Adipocyte (in vitro differentiated cells): ENCODE measurements around the gene TRAPPC13.
"Not testable (repeated sequence)": the region's sequence is repeated elsewhere in the genome, so short reads cannot be mapped to it uniquely, and the experiment has no call there.

ENCODE experiments used
- DNase-seq: peaks from one replicate; pipeline ENCODE4 v3.0.0-alpha.2; 2015; ENCODE audit warnings: low read depth
- H3K27me3 ChIP-seq: replicated peaks from 2 replicates; pipeline ENCODE4 v1.7.0; 2013; ENCODE audit warnings: mild to moderate bottlenecking, low read length, moderate library complexity; ENCODE audit not compliant: control insufficient read depth, insufficient read depth
- H3K36me3 ChIP-seq: 2 replicates; pipeline ENCODE4 v1.7.0; 2013; ENCODE audit warnings: low read length, mild to moderate bottlenecking, moderate library complexity; ENCODE audit not compliant: control insufficient read depth, insufficient read depth, severe bottlenecking
- H3K4me1 ChIP-seq: 2 replicates; pipeline ENCODE4 v1.7.0; 2013; ENCODE audit warnings: mild to moderate bottlenecking, low read length, moderate library complexity; ENCODE audit not compliant: control insufficient read depth, insufficient read depth
- H3K4me3 ChIP-seq: 2 replicates; pipeline ENCODE4 v1.7.0; 2013; ENCODE audit warnings: mild to moderate bottlenecking, low read length, moderate library complexity
- H3K9ac ChIP-seq: 2 replicates; pipeline ENCODE4 v1.7.0; 2013; ENCODE audit warnings: mild to moderate bottlenecking, low read length, moderate library complexity
- H3K9me3 ChIP-seq: 2 replicates; pipeline ENCODE4 v1.7.0; 2013; ENCODE audit warnings: mild to moderate bottlenecking, low read length, moderate library complexity; ENCODE audit not compliant: control insufficient read depth

Gene TRAPPC13, protein sequence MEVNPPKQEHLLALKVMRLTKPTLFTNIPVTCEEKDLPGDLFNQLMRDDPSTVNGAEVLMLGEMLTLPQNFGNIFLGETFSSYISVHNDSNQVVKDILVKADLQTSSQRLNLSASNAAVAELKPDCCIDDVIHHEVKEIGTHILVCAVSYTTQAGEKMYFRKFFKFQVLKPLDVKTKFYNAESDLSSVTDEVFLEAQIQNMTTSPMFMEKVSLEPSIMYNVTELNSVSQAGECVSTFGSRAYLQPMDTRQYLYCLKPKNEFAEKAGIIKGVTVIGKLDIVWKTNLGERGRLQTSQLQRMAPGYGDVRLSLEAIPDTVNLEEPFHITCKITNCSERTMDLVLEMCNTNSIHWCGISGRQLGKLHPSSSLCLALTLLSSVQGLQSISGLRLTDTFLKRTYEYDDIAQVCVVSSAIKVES

GRCh38 chr5:65624571-65625555 is at the start of gene TRAPPC13, which contains the start of gene SHLD3:
Gene TRAPPC13 (plus strand): TSS chr5:65625027. CDS start chr5:65625061, 34 bp downstream.
Gene SHLD3 (plus strand): TSS chr5:65625027. CDS start chr5:65629588, 4,561 bp downstream.
- H3K9me3 ChIP-seq: no peaks in the 10 kb centered on the region
- DNase-seq: peak; percentile 94
- H3K36me3 ChIP-seq: peaks cover 9% of the 10 kb centered on the region
- H3K4me1 ChIP-seq: peaks cover 26% of the 10 kb centered on the region
- H3K9ac ChIP-seq: peak within 1 kb of the TSS; percentile 93
- peak within 1 kb of the TSS; percentile 97 for H3K4me3 ChIP-seq
- no peaks in the 10 kb centered on the region for H3K27me3 ChIP-seq

DNA sequence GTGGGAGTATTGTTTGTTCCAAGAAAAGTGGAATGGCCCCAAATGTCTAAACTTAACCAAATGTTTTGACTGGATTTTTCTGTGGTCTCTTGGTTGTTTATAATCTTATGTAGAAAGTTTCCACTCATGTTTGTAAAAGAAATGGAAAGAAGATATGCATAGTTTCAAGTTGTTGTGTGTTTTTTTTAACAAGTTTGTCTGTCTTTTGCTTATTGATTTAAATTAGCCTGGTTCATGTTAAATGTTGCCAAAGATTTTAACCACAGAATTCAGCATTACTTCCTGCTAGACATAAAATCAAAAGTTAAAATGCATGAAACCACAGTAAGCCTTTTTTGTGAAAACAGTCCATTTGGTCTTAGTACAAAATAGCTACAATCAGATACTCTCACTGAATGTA is 47.7 kb upstream of the TRAPPC13 start:
- peak; percentile 70 for DNase-seq
- Histone ChIP-seq H3K27me3 (no peaks in the 10 kb centered on the region), H3K36me3 (peaks cover 53% of the 10 kb centered on the region), H3K4me3 (no peak overlapping the region), H3K4me1 (no peaks in the 10 kb centered on the region), H3K9me3 (no peaks in the 10 kb centered on the region), H3K9ac (no peak overlapping the region)

DNA sequence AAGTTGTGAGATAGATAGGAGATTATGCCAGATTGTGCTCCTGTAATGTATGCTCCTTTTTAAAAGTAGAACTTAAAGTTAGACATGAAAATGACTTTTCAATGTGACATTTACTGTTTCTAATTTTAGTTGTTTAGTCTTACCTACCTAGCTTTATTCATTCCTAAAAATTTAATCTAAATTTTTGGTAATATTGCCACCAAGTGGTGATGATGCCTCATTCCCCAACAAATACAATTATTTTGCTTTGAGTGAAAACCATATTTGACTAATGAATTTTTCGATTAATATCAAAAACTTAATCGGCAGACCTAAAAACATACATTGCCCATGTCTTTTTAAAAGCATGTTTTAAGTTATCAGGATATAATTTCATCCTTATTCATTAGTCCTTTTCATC is 36.1 kb upstream of the TRAPPC13 start:
- DNase-seq: peak; percentile 7
- Histone ChIP-seq H3K9me3 (no peaks in the 10 kb centered on the region), H3K9ac (no peak overlapping the region), H3K36me3 (peaks cover 96% of the 10 kb centered on the region), H3K27me3 (no peaks in the 10 kb centered on the region), H3K4me1 (peaks cover 16% of the 10 kb centered on the region), H3K4me3 (no peak overlapping the region)

DNA sequence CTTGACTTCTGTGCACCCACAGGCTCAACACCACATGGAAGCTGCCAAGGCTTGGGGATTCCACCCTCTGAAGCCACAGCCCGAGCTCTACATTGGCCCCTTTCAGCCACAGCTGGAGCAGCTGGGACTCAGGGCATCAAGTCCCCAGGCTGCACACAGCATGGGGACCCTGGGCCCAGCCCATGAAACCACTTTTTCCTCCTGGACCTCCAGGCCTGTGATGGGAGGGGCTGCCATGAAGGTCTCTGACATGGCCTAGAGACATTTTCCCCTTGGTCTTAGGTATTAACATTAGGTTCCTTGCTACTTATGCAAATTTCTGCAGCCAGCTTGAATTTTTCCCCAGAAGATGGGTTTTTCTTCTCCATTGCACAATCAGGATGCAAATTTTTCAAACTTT is 23.1 kb upstream of the TRAPPC13 start:
- H3K9me3 ChIP-seq, DNase-seq, H3K9ac ChIP-seq, H3K27me3 ChIP-seq, H3K4me1 ChIP-seq, H3K4me3 ChIP-seq: not testable (repeated sequence)
- H3K36me3 ChIP-seq: peaks cover 90% of the 10 kb centered on the region

- Histone ChIP-seq H3K36me3 (peaks cover 93% of the 10 kb centered on the region), H3K9ac (no peak overlapping the region), H3K9me3 (no peaks in the 10 kb centered on the region), H3K27me3 (no peaks in the 10 kb centered on the region), H3K4me3 (no peak overlapping the region), H3K4me1 (no peaks in the 10 kb centered on the region)
- DNase-seq: no peak
Observed at GRCh38 chr5:65611524-65611923, 13.3 kb upstream of the TRAPPC13 start.

DNA sequence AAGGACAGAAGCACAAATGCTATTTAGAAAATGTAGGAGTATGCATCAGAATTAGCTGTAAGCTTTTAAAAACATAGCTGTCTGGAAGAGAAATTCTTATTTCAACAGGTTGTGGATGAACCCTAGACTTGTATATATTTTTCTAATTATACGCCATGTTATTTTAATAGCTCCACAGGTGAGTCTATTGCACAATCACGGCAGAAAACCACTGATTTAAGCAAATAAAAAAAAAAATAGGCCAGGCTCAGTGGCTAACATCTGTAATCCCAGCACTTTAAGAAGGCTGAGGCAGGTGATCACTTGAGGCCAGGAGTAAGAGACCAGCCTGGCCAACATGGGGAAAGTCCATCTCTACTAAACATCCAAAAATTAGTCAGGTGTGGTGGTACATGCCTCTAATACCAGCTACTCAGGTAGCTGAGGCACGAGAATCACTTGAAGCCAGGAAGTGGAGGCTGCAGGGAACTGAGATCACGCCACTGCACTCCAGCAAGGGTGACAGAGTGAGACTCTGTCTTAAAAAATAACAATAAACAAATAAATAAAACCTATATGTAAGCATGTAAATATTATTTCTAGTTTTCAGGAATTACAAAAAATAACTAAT is 12.4 kb upstream of the TRAPPC13 start:
- H3K4me1 ChIP-seq: no peaks in the 10 kb centered on the region
- no peaks in the 10 kb centered on the region for H3K9me3 ChIP-seq
- H3K9ac ChIP-seq: no peak overlapping the region
- H3K4me3 ChIP-seq: no peak overlapping the region
- no peaks in the 10 kb centered on the region for H3K27me3 ChIP-seq
- DNase-seq: no peak
- H3K36me3 ChIP-seq: peaks cover 93% of the 10 kb centered on the region

- Histone ChIP-seq H3K4me3 (no peak overlapping the region), H3K9ac (no peak overlapping the region), H3K36me3 (peaks cover 31% of the 10 kb centered on the region), H3K9me3 (no peaks in the 10 kb centered on the region), H3K4me1 (peaks cover 19% of the 10 kb centered on the region), H3K27me3 (no peaks in the 10 kb centered on the region)
- peak; percentile 15 for DNase-seq
Observed at GRCh38 chr5:65620021-65620420, 4.8 kb upstream of the TRAPPC13 start.

- Histone ChIP-seq H3K4me1 (peaks cover 27% of the 10 kb centered on the region), H3K36me3 (peaks cover 13% of the 10 kb centered on the region)
- not testable (repeated sequence) for H3K9ac ChIP-seq, H3K9me3 ChIP-seq, DNase-seq, H3K27me3 ChIP-seq, H3K4me3 ChIP-seq
Observed at GRCh38 chr5:65621961-65622360, 2.9 kb upstream of the TRAPPC13 start.

DNA sequence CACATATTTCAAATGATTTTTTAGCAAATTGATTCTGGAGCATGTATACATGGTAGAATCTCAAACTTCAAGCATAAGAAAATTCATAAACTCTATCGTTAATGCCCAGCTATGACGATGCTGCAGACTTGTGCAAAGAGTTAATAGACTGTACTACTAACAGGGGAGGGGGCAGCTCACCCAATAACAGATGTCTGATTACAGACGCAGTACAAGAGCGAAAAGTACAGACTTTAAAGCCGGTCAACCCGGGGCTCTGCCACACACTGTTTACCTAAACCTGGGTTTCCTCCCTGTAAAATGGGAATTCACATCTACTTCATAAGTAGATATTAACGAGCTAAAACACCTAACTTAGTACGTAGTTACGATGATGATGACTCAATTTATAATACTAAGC is 1.3 kb upstream of the TRAPPC13 start:
- peak overlapping the region; percentile 97 for H3K4me3 ChIP-seq
- H3K36me3 ChIP-seq: no peaks in the 10 kb centered on the region
- H3K27me3 ChIP-seq: no peaks in the 10 kb centered on the region
- peaks cover 27% of the 10 kb centered on the region for H3K4me1 ChIP-seq
- peak overlapping the region; percentile 93 for H3K9ac ChIP-seq
- H3K9me3 ChIP-seq: no peaks in the 10 kb centered on the region
- DNase-seq: peak; percentile 16

DNA sequence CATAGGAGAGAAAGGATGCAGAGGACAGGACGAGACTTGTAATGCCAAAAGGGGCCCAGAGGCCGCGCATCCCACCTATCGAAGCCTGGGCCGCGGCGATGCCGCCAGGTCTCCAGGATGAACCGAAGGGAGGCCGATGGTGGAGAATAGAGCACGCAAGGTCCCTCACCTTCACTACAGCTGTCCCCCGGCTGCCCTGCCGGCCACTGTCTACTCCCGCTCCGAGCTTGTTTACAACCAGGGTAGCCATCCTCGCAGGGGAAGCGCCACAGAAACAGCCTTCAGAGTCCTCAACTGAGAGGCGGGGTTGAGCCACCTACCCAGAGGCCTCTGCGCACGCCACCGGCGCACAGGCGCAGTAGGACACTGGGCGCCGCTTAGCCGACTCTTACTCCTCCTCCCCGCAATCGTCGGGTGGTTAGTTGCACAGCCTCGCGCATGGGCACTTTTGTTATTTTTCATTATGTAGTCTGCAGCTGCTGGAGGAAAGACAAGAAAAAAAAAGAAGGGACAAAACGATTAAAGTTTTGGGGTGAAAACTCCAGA is 729 bp upstream of the TRAPPC13 start, which contains the start of gene TRIM23:
TRIM23 (minus strand) TSS at position 309 of the 546 bp plus-strand sequence; CDS start at position 250, 59 bp downstream.
- peaks cover 27% of the 10 kb centered on the region for H3K4me1 ChIP-seq
- H3K36me3 ChIP-seq: peaks cover 1% of the 10 kb centered on the region
- peak within 1 kb of the TSS; percentile 97 for H3K4me3 ChIP-seq
- H3K27me3 ChIP-seq: no peaks in the 10 kb centered on the region
- H3K9ac ChIP-seq: peak within 1 kb of the TSS; percentile 93
- H3K9me3 ChIP-seq: no peaks in the 10 kb centered on the region
- DNase-seq: peak; percentile 97
